ENCODE results near the gene PAX3.

PAX3 gene

GRCh38 chr2:222290401-222290735 lies 8.4 kb downstream of the PAX3 start:
- no peak for DNase-seq (ENCODE audit: extremely low read depth, insufficient read length)
- Histone ChIP-seq H3K27me3 (replicated peaks; ENCODE audit: control insufficient read depth, insufficient read depth, low read length) (peaks cover 4% of the 10 kb centered on the region), H3K4me3 (replicated peaks; ENCODE audit: low read depth, low read length) (no peak overlapping the region), H3K36me3 (ENCODE audit: control insufficient read depth, insufficient read depth, low read length) (no peaks in the 10 kb centered on the region)
- TF ChIP-seq CTCF (IDR thresholded peaks at IDR 0.05; ENCODE audit: insufficient read depth, low read length, poor library complexity, severe bottlenecking) = no peak

GRCh38 chr2:222289278-222290160 lies 9.3 kb downstream of the PAX3 start:
- H3K4me3 ChIP-seq (replicated peaks; ENCODE audit: low read depth, low read length) = no peak overlapping the region
- TF ChIP-seq CTCF (IDR thresholded peaks at IDR 0.05; ENCODE audit: insufficient read depth, low read length, poor library complexity, severe bottlenecking) = no peak
- no peaks in the 10 kb centered on the region for H3K36me3 ChIP-seq (ENCODE audit: control insufficient read depth, insufficient read depth, low read length)
- peaks cover 3% of the 10 kb centered on the region for H3K27me3 ChIP-seq (replicated peaks; ENCODE audit: control insufficient read depth, insufficient read depth, low read length)
- no peak for DNase-seq (ENCODE audit: extremely low read depth, insufficient read length)

GRCh38 chr2:222288590-222289277 lies 10.1 kb downstream of the PAX3 start:
- no peaks in the 10 kb centered on the region for H3K36me3 ChIP-seq (ENCODE audit: control insufficient read depth, insufficient read depth, low read length)
- H3K4me3 ChIP-seq (replicated peaks; ENCODE audit: low read depth, low read length) = no peak overlapping the region
- no peak for DNase-seq (ENCODE audit: extremely low read depth, insufficient read length)
- H3K27me3 ChIP-seq (replicated peaks; ENCODE audit: control insufficient read depth, insufficient read depth, low read length) = peaks cover 3% of the 10 kb centered on the region
- TF ChIP-seq CTCF (IDR thresholded peaks at IDR 0.05; ENCODE audit: insufficient read depth, low read length, poor library complexity, severe bottlenecking) = no peak

- Histone ChIP-seq H3K36me3 (ENCODE audit: control insufficient read depth, insufficient read depth, low read length) (no peaks in the 10 kb centered on the region), H3K4me3 (replicated peaks; ENCODE audit: low read depth, low read length) (no peak overlapping the region), H3K27me3 (replicated peaks; ENCODE audit: control insufficient read depth, insufficient read depth, low read length) (peaks cover 1% of the 10 kb centered on the region)
- TF ChIP-seq CTCF (IDR thresholded peaks at IDR 0.05; ENCODE audit: insufficient read depth, low read length, poor library complexity, severe bottlenecking) = no peak
- DNase-seq (ENCODE audit: extremely low read depth, insufficient read length) = no peak
Measured at GRCh38 chr2:222287862-222288479, 10.8 kb downstream of the PAX3 start.

DNA sequence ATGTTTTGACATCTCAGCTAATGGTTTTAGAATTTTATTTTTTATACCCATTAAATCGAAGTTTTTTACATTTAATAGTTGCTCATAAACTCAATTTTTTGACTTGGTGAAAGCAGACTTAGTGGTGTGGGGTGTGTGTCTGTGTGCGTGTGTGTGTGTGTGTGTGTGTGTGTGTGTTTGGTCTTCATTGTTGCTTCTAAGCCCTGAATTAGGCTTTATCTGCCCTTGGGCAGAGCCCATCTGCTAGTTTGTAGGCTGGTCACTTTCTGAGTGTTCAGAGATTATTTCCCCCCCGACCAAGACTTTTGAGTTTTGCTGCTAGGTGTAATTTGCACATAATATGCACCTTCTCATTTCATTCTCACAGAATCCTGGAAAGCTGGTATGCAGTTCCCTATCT lies 14.3 kb downstream of the PAX3 start:
- TF ChIP-seq CTCF (IDR thresholded peaks at IDR 0.05; ENCODE audit: insufficient read depth, low read length, poor library complexity, severe bottlenecking) = no peak
- Histone ChIP-seq H3K27me3 (replicated peaks; ENCODE audit: control insufficient read depth, insufficient read depth, low read length) (no peaks in the 10 kb centered on the region), H3K4me3 (replicated peaks; ENCODE audit: low read depth, low read length) (no peak overlapping the region), H3K36me3 (ENCODE audit: control insufficient read depth, insufficient read depth, low read length) (no peaks in the 10 kb centered on the region)
- DNase-seq (ENCODE audit: extremely low read depth, insufficient read length) = no peak

Measured in GM06990 (cell line).